RWPE2 (cell line): Measurements from ENCODE around the gene SERTAD1.
"Not testable (repeated sequence)": the region's sequence is repeated elsewhere in the genome, so short reads cannot be mapped to it uniquely, and the experiment has no call there.

Experiments
- ATAC-seq: fragments of 200-7000 bp; cut with Tn5 transposase; 3 replicates; pipeline ENCODE4 v1.9.1; 2021; ENCODE audit warnings: low read depth
- DNase-seq: peaks from one replicate; pipeline ENCODE4 v3.0.0-alpha.2; 2020; ENCODE audit warnings: low spot score
- H3K27ac ChIP-seq: fragments of 450-650 bp; 2 replicates; pipeline ENCODE4 v1.5.1; 2017; ENCODE audit warnings: mild to moderate bottlenecking; ENCODE audit not compliant: poor library complexity, severe bottlenecking
- H3K27me3 ChIP-seq: fragments of 250-450 bp; sonication (Bioruptor Pico); 2 replicates; pipeline ENCODE4 v1.5.1; 2021; ENCODE audit warnings: mild to moderate bottlenecking, moderate library complexity; ENCODE audit not compliant: insufficient read depth, poor library complexity, severe bottlenecking
- H3K36me3 ChIP-seq: fragments of 250-450 bp; sonication (Bioruptor Pico); 2 replicates; pipeline ENCODE4 v1.5.1; 2020; ENCODE audit warnings: low read depth, mild to moderate bottlenecking, moderate library complexity
- H3K4me1 ChIP-seq: fragments of 250-450 bp; sonication (Bioruptor Pico); 2 replicates; pipeline ENCODE4 v1.5.1; 2021; ENCODE audit warnings: mild to moderate bottlenecking, moderate library complexity; ENCODE audit not compliant: insufficient read depth, poor library complexity, severe bottlenecking
- H3K4me3 ChIP-seq: fragments of 250-450 bp; sonication (Bioruptor Pico); 2 replicates; pipeline ENCODE4 v1.5.1; 2021; ENCODE audit warnings: mild to moderate bottlenecking, moderate library complexity; ENCODE audit not compliant: severe bottlenecking
- H3K9me3 ChIP-seq: fragments of 250-450 bp; sonication (Bioruptor Pico); 2 replicates; pipeline ENCODE4 v1.5.1; 2021; ENCODE audit warnings: mild to moderate bottlenecking, moderate library complexity; ENCODE audit not compliant: severe bottlenecking
- TF ChIP-seq, protein P1 (sequence below): fragments of 450-650 bp; IDR thresholded peaks from one replicate; pipeline ENCODE4 v1.5.1; 2017; ENCODE audit warnings: mild to moderate bottlenecking, moderate library complexity; ENCODE audit not compliant: poor library complexity, severe bottlenecking

SERTAD1 gene

DNA sequence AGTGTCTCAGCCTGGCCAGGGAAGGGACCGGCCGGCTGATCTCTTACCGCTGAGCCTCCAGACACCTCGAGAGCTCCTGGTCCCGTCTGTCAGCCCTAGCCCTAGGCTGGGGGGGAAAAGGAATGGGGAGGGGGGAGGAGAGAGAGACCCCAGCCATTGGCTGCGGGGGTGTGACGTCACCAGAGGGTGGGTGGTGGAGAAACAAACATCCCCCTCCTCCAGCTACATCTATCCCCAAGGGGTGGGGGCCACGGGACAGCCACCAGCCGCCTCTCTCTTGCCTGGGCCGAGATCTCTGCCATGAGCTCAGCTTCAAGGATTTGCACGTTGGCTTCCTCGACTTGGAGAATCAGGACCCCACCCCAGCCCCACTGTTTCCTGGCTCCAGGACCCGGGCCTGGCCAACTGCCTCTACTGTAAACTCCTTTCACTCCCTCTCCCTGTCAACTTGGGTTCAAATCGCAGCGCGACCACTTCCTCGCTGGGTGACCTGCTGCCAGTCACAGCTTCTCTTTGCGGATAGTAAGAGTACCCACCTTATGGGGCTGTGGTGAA lies 12.4 kb downstream of the SERTAD1 start, which contains the start of gene PRX:
PRX (minus strand) TSS at position 88 of the 555 bp plus-strand sequence. CDS start 5,446 bp downstream, outside the sequence.
- no peak for DNase-seq
- Histone ChIP-seq H3K9me3 (no peaks in the 10 kb centered on the region), H3K4me3 (no peak within 1 kb of the TSS), H3K4me1 (peaks cover 16% of the 10 kb centered on the region), H3K27me3 (no peaks in the 10 kb centered on the region), H3K36me3 (no peaks in the 10 kb centered on the region), H3K27ac (no peak within 1 kb of the TSS)
- ATAC-seq = no peak
- TF ChIP-seq, protein P1, sequence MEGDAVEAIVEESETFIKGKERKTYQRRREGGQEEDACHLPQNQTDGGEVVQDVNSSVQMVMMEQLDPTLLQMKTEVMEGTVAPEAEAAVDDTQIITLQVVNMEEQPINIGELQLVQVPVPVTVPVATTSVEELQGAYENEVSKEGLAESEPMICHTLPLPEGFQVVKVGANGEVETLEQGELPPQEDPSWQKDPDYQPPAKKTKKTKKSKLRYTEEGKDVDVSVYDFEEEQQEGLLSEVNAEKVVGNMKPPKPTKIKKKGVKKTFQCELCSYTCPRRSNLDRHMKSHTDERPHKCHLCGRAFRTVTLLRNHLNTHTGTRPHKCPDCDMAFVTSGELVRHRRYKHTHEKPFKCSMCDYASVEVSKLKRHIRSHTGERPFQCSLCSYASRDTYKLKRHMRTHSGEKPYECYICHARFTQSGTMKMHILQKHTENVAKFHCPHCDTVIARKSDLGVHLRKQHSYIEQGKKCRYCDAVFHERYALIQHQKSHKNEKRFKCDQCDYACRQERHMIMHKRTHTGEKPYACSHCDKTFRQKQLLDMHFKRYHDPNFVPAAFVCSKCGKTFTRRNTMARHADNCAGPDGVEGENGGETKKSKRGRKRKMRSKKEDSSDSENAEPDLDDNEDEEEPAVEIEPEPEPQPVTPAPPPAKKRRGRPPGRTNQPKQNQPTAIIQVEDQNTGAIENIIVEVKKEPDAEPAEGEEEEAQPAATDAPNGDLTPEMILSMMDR = no peak

DNA sequence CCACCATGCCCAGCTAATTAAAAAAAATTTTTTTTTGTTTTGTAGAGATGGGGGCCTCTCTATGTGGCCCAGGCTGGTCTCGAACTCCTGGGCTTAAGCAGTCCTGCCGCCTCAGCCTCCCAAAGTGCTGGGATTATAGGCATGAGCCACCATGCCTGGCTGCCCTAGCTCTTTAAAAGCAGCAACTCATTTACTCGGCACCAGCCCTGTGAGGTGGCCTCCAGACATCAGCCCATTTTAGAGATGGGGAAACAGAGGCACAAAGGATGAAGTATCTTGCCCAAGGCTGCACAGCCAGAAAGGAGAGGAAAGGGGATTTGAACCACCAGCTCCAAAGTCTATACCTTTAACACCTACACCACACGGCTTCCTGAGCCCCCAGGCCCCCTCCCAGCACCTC lies 12.9 kb downstream of the SERTAD1 start:
- DNase-seq (no peak), ATAC-seq (no peak)
- H3K4me1 ChIP-seq = peaks cover 16% of the 10 kb centered on the region
- H3K27me3 ChIP-seq = no peaks in the 10 kb centered on the region
- no peaks in the 10 kb centered on the region for H3K9me3 ChIP-seq
- H3K27ac ChIP-seq = no peak overlapping the region
- TF ChIP-seq, protein P1 = no peak
- no peaks in the 10 kb centered on the region for H3K36me3 ChIP-seq
- no peak overlapping the region for H3K4me3 ChIP-seq

DNA sequence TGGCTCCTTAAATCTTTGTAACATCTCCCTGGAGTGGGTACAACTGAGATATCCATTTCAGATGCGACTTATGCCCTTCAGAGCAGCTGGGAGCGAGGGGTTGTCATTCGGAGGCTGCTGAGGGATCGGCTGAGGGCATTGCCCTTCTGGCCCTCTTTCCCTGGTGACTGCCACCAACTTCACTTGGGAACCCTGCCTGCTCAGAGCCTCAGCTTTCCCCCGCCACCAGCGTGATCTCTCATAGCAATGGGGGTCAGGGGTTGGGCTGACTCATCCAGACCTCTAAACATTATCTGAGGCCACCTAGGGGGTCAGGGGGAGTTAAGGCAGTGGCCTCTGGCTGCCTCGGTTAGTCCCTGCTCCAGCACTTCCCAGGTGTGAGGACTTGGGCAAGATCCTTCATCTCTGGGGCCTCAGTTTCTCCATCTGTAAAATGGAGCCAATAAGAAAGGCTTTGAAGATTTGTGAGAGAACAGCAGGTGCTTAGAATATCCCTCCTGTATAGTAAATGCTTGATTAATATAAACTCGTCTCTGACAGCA lies 13.8 kb downstream of the SERTAD1 start:
- no peaks in the 10 kb centered on the region for H3K9me3 ChIP-seq
- no peak for DNase-seq
- no peak overlapping the region for H3K4me3 ChIP-seq
- H3K27me3 ChIP-seq = no peaks in the 10 kb centered on the region
- H3K27ac ChIP-seq = peak overlapping the region; percentile 19
- no peaks in the 10 kb centered on the region for H3K36me3 ChIP-seq
- peaks cover 15% of the 10 kb centered on the region for H3K4me1 ChIP-seq
- no peak for ATAC-seq
- TF ChIP-seq, protein P1 = no peak

DNA sequence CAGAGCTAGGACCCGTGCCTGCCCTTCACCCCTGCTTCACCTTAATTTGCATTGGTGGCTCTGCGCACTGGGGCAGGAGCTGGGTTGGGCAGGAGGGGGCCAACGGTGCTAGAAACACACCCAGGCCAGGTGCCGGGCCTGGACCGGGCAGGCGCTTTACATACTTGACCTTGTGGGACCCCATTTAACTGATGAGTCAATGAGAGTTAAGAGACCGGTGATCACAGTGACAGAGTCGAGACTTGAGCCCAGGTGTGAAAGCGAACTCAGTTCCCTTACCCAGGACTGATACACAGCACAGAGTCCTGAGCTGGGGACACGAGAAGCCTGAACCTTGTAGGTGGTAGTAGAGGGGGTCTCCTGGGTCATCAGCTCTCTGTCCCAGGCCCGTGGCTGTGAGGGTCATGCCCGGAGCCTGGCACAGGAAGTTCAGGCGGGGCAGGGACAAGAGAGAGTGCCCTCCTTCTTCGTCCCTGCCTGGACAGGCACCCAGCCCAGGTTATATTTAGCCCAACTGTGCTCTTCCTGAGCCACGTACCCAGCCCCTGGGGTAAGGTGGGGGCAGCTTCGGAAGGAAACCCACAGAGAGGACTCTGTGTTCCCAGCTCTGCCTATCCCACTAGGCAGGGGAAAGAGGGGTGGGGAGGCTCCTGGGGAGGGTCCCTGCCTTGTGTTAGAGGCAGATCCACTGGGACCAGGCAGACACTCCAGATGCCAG lies 14.5 kb downstream of the SERTAD1 start:
- ATAC-seq = peak; percentile 57
- Histone ChIP-seq H3K9me3 (no peaks in the 10 kb centered on the region), H3K27ac (peak overlapping the region; percentile 19), H3K27me3 (no peaks in the 10 kb centered on the region), H3K36me3 (no peaks in the 10 kb centered on the region), H3K4me3 (no peak overlapping the region), H3K4me1 (peaks cover 12% of the 10 kb centered on the region)
- TF ChIP-seq, protein P1 = no peak
- DNase-seq = no peak

DNA sequence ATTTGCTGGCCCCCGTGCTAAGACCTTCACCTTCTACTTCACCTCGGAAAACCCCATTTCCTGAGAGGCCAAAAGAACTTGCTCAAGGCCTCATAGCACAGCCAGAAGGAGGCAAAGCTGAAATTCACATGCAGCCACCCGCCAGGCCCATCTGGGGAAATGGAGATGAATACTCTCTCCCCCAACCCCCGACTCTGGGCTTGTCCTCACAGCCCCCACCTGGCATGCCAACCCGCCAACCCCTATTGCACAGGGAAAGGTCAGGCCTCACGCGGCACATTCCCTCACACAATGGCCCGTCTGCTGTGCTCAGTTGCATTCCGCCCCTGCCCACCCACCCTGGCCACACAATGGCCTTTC lies 15.8 kb downstream of the SERTAD1 start:
- no peaks in the 10 kb centered on the region for H3K27me3 ChIP-seq
- no peaks in the 10 kb centered on the region for H3K9me3 ChIP-seq
- H3K27ac ChIP-seq = no peak overlapping the region

DNA sequence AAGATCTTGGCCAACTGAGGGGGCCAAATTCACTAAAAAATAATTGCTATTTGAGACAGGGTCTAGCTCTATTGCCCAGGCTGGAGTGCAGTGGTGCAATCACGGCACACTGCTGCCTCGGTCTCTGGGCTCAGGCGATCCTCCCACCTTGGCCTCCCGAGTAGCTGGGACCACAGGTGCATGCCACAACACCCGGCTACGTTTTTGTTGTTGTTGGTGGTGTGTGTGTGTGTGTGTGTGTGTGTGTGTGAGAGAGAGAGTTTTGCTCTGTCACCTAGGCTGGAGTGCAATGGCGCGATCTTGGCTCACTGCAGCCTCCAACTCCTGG lies 17.2 kb downstream of the SERTAD1 start:
- peaks cover 12% of the 10 kb centered on the region for H3K4me1 ChIP-seq
- not testable (repeated sequence) for ATAC-seq, H3K27me3 ChIP-seq, H3K27ac ChIP-seq, H3K36me3 ChIP-seq, H3K9me3 ChIP-seq, H3K4me3 ChIP-seq, DNase-seq

More for the DNA sequence above, 15.8 kb downstream of the SERTAD1 start:
- ATAC-seq (no peak), DNase-seq (no peak)
- Histone ChIP-seq H3K4me3 (no peak overlapping the region), H3K4me1 (peaks cover 12% of the 10 kb centered on the region), H3K36me3 (no peaks in the 10 kb centered on the region)
- TF ChIP-seq, protein P1 = no peak
